GM10248 (cell line): ENCODE data around the gene ACVR2B.
"Not testable (repeated sequence)": the region's sequence is repeated elsewhere in the genome, so short reads cannot be mapped to it uniquely, and the experiment has no call there.

Experiments used
- CTCF ChIA-PET: fragments of 300-600 bp; sonication (Branson Sonifier 250); formaldehyde crosslinking; extraction: SDS; loops from one replicate; lab custom pipeline; 2021; ENCODE audit warnings: antibody characterized with exemption; lab: Yijun Ruan, JAX
- POLR2A ChIA-PET: fragments of 350-650 bp; sonication (Branson Sonifier 250); formaldehyde crosslinking; extraction: SDS; loops from one replicate; lab custom pipeline; 2020; ENCODE audit warnings: antibody characterized with exemption; lab: Yijun Ruan, JAX
- DNase-seq: peaks from one replicate; pipeline ENCODE4 v3.0.0; 2012; ENCODE audit errors: extremely low spot score
- TF ChIP-seq, protein P1 (sequence below): IDR thresholded peaks from 2 replicates; pipeline ENCODE4 v1.5.1; 2012; ENCODE audit warnings: mild to moderate bottlenecking, low read depth; ENCODE audit errors: extremely low read depth, missing control alignments, control extremely low read depth

The ACVR2B gene

GRCh38 chr3:38453075-38453912, at the start of gene ACVR2B:
ACVR2B (plus strand) TSS chr3:38453890; CDS start chr3:38454323, 433 bp downstream.
- POLR2A ChIA-PET, result interaction anchor here (0.6 kb wide), 1 partner anchor 107 kb away, joined by 6 read pairs; the partner anchor contains the start of gene XYLB

DNA sequence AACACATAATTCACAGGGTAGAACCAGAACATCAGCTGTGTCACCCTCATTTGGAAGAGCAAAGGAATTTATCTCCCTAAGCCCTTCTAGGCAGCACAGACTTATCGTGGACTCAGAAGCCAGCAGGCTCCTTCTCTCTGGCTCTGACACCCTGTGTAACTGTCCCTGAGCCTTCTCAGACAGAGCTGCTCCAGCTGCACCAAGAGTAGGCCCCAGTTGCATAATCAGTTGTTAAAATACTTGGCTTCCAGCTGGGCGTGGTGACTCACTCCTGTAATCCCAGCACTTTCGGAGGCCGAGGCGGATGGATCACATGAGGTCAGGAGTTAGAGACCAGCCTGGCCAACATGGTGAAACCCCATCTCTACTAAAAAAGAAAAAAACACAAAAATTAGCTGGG, 49.4 kb upstream of the ACVR2B start:
- POLR2A ChIA-PET, result no interaction called here
- no peak for DNase-seq
- TF ChIP-seq, protein P1, sequence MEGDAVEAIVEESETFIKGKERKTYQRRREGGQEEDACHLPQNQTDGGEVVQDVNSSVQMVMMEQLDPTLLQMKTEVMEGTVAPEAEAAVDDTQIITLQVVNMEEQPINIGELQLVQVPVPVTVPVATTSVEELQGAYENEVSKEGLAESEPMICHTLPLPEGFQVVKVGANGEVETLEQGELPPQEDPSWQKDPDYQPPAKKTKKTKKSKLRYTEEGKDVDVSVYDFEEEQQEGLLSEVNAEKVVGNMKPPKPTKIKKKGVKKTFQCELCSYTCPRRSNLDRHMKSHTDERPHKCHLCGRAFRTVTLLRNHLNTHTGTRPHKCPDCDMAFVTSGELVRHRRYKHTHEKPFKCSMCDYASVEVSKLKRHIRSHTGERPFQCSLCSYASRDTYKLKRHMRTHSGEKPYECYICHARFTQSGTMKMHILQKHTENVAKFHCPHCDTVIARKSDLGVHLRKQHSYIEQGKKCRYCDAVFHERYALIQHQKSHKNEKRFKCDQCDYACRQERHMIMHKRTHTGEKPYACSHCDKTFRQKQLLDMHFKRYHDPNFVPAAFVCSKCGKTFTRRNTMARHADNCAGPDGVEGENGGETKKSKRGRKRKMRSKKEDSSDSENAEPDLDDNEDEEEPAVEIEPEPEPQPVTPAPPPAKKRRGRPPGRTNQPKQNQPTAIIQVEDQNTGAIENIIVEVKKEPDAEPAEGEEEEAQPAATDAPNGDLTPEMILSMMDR, result no peak
- CTCF ChIA-PET, result interaction anchor here (1.1 to 2.4 kb wide), 2 partner anchors 13 to 58 kb away, joined by 3 to 7 read pairs; partner anchors contain the start of gene XYLB

More at GRCh38 chr3:38453075-38453912, at the start of gene ACVR2B:
- DNase-seq, result peak; percentile 92
- TF ChIP-seq, protein P1, result no peak
- CTCF ChIA-PET, result interaction anchor here (1.1 kb wide), 1 partner anchor 27 kb away, joined by 4 read pairs; no protein-coding TSS in a partner anchor

GRCh38 chr3:38411591-38411990, 42.1 kb upstream of the ACVR2B start:
- POLR2A ChIA-PET, result no interaction called here
- no peak for DNase-seq
- CTCF ChIA-PET, result no interaction called here
- TF ChIP-seq, protein P1, result no peak

- CTCF ChIA-PET, DNase-seq, POLR2A ChIA-PET: not testable (repeated sequence)
These were observed 32.9 kb upstream of the ACVR2B start for GRCh38 chr3:38420758-38421157.

DNA sequence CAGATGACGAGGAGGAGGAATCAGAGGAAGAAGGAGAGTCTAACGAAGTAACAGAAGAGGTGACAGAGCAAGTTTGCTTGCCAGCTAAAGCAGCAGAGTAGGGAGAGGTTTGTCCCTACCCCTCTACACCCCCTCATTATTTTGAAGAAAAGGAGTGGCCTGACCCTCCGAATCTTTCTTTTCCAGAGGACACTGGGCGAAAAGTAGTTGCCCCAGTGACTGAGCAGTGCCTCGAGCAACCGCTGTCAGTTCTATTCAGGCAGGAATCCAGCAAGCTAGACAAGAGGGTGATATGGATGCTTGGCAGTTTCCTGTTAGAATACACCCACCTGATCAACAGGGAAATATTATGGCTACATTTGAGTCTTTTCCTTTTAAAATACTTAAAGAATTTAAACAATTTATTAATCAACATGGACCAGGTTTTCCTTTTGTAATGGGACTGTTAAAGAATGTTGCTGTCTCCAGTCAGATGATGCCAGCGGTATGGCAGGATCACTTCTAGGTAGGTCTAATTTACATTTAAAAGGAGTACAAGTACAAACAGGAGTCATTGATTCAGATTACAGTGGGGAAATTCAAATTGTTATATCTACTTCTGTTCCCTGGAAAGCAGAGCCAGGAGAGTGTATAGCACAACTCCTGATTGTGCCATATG, 31.9 kb upstream of the ACVR2B start:
- CTCF ChIA-PET, result no interaction called here
- TF ChIP-seq, protein P1, result no peak
- POLR2A ChIA-PET, result no interaction called here
- DNase-seq, result no peak

GRCh38 chr3:38426798-38427426, 26.8 kb upstream of the ACVR2B start:
- POLR2A ChIA-PET, DNase-seq: not testable (repeated sequence)
- CTCF ChIA-PET, result interaction anchor here (1.2 to 1.3 kb wide), 2 partner anchors 26 to 81 kb away, joined by 3 to 5 read pairs; partner anchors contain the start of gene XYLB

DNA sequence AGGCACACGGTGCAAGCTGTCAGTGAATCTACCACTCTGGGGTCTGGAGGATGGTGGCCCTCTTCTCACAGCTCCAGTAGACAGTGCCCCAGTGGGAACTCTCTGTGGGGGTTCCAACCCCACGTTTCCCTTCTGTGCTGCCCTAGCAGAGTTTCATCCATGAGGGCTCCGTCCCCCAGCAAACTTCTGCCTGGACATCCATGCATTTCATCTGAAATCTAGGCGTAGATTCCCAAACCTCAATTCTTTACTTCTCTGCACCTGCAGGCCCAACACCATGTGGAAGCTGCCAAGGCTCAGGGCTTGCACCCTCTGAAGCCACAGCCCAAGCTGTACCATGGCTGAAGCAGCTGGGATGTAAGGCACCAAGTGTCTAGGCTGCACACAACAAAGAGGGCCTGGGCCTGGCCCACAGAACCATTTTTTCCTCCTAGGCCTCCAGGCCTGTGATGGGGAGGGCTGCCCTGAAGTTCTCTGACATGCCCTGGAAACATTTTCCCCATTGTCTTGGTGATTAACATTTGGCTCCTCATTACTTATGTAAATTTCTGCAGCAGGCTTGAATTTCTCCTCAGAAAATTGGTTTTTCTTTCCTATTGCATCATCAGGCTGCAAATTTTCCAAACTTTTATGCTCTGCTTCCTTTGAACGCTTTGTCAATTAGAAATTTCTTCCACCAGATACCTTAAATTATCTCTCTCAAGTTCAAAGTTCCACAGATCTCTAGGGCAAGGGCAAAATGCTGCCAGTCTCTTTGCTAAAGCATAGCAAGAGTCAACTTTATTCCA, 20.6 kb upstream of the ACVR2B start:
- POLR2A ChIA-PET, DNase-seq: not testable (repeated sequence)
- CTCF ChIA-PET, result interaction anchor here (1.0 kb wide), 1 partner anchor 219 kb away, joined by 3 read pairs; no protein-coding TSS in a partner anchor

GRCh38 chr3:38433661-38434060, 20.0 kb upstream of the ACVR2B start:
- DNase-seq, CTCF ChIA-PET, POLR2A ChIA-PET: not testable (repeated sequence)

DNA sequence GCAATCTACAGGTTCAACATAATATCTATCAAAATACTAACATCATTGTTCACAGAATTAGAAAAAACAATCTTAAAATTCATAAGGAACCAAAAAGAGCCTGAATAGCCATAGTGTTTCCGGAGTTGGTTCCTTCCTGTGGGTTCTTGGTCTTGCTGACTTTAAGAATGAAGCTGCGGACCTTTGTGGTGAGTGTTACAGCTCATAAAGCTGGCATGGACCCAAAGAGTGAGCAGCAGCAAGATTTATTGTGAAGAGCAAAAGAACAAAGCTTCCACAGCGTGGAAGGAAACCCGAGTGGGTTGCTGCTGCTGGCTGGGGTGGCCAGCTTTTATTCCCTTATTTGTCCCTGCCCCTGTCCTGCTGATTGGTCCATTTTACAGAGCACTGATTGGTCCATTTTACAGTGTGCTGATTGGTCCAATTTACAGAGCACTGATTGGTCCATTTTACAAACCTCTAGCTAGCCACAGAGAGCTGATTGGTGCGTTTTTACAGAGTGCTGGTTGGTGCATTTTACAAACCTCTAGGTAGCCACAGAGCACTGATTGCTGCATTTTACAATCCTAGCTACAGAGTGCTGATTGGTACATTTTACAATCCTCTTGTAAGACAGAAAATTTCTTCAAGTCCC, 15.1 kb upstream of the ACVR2B start:
- CTCF ChIA-PET, result interaction anchor here (1.3 kb wide), 1 partner anchor 60 kb away, joined by 3 read pairs; no protein-coding TSS in a partner anchor
- not testable (repeated sequence) for DNase-seq

GRCh38 chr3:38443205-38443604, 10.5 kb upstream of the ACVR2B start:
- CTCF ChIA-PET, POLR2A ChIA-PET, DNase-seq: not testable (repeated sequence)

More for the DNA sequence above, 15.1 kb upstream of the ACVR2B start:
- POLR2A ChIA-PET, result not testable (repeated sequence)
